Measurements from ENCODE around the gene OPCML.

- TF ChIP-seq CTCF (IDR thresholded peaks at IDR 0.05; ENCODE audit: low read depth, low read length, poor library complexity, severe bottlenecking) (no peak), EZH2phosphoT487 (IDR thresholded peaks at IDR 0.05; ENCODE audit: borderline replicate concordance, low read length) (no peak)
Measured at GRCh38 chr11:132913886-132914285, 618.4 kb downstream of the OPCML start.

Data from DOHH2 (cell line).